Liver (tissue), 3 donors: Measurements from ENCODE around the gene DGKQ.

Source experiments
- EGR1 ChIP-seq, 2 donors: IDR thresholded peaks; 2 replicates each; pipeline ENCODE4 v1.6.1; 2016 to 2018; ENCODE audit warnings: antibody characterized with exemption in 2 of 2, low read depth in 2 of 2
- GABPA ChIP-seq, 2 donors: IDR thresholded peaks in 1 of 2; conservative IDR thresholded peaks in 1 of 2; 2 replicates each; pipeline ENCODE4 v1.6.1; 2016; ENCODE audit warnings: antibody characterized with exemption in 2 of 2, mild to moderate bottlenecking in 1 of 2, moderate library complexity in 1 of 2
- HNF4A ChIP-seq, 2 donors: conservative IDR thresholded peaks; 2 replicates each; pipeline ENCODE4 v1.6.1; 2016; ENCODE audit warnings: antibody characterized with exemption in 2 of 2, mild to moderate bottlenecking in 2 of 2
- JUND ChIP-seq, 2 donors: IDR thresholded peaks; 2 replicates each; pipeline ENCODE4 v1.6.1; 2016; ENCODE audit warnings: antibody characterized with exemption in 2 of 2
- MAX ChIP-seq: IDR thresholded peaks from 2 replicates; pipeline ENCODE4 v1.6.1; 2016; ENCODE audit warnings: antibody characterized with exemption
- RAD21 ChIP-seq, 2 donors: IDR thresholded peaks; 2 replicates each; pipeline ENCODE4 v1.6.1; 2016; ENCODE audit warnings: antibody characterized with exemption in 2 of 2, mild to moderate bottlenecking in 2 of 2
- REST ChIP-seq: IDR thresholded peaks from 2 replicates; pipeline ENCODE4 v1.6.1; 2016; ENCODE audit warnings: antibody characterized with exemption, mild to moderate bottlenecking
- TAF1 ChIP-seq: conservative IDR thresholded peaks from 2 replicates; pipeline ENCODE4 v1.6.1; 2016; ENCODE audit warnings: antibody characterized with exemption, mild to moderate bottlenecking
- YY1 ChIP-seq: IDR thresholded peaks from 2 replicates; pipeline ENCODE4 v1.6.1; 2016; ENCODE audit warnings: antibody characterized with exemption, mild to moderate bottlenecking
- ZBTB33 ChIP-seq: IDR thresholded peaks from 2 replicates; pipeline ENCODE4 v1.6.1; 2016; ENCODE audit warnings: antibody characterized with exemption
- TF ChIP-seq, protein P1 (sequence below): fragments of 150-350 bp; IDR thresholded peaks from 2 replicates; pipeline ENCODE4 v1.5.1; 2017; ENCODE audit warnings: improper control_type of control experiment, low read depth, low read length; ENCODE audit not compliant: missing input control
- TF ChIP-seq, protein P2 (sequence below): IDR thresholded peaks from 2 replicates; pipeline ENCODE4 v1.6.1; 2016; ENCODE audit warnings: antibody characterized with exemption
- donor health status: healthy.
- donor health status: healthy.

- TF ChIP-seq, protein P1, sequence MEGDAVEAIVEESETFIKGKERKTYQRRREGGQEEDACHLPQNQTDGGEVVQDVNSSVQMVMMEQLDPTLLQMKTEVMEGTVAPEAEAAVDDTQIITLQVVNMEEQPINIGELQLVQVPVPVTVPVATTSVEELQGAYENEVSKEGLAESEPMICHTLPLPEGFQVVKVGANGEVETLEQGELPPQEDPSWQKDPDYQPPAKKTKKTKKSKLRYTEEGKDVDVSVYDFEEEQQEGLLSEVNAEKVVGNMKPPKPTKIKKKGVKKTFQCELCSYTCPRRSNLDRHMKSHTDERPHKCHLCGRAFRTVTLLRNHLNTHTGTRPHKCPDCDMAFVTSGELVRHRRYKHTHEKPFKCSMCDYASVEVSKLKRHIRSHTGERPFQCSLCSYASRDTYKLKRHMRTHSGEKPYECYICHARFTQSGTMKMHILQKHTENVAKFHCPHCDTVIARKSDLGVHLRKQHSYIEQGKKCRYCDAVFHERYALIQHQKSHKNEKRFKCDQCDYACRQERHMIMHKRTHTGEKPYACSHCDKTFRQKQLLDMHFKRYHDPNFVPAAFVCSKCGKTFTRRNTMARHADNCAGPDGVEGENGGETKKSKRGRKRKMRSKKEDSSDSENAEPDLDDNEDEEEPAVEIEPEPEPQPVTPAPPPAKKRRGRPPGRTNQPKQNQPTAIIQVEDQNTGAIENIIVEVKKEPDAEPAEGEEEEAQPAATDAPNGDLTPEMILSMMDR = no peak
- TF ChIP-seq EGR1 (IDR thresholded peaks at IDR 0.05; ENCODE audit: low read depth in 2 of 2) = no peak
- no peak for TF ChIP-seq MAX
- no peak for TF ChIP-seq GABPA (IDR thresholded peaks at IDR 0.05 in 1 of 2, conservative IDR thresholded peaks at IDR 0.05 in 1 of 2)
- TF ChIP-seq ZBTB33 = no peak
- no peak for TF ChIP-seq RAD21 (IDR thresholded peaks at IDR 0.05)
- TF ChIP-seq, protein P2, sequence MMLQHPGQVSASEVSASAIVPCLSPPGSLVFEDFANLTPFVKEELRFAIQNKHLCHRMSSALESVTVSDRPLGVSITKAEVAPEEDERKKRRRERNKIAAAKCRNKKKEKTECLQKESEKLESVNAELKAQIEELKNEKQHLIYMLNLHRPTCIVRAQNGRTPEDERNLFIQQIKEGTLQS = no peak
- TF ChIP-seq REST = no peak
- TF ChIP-seq TAF1 = no peak
- no peak for TF ChIP-seq JUND (IDR thresholded peaks at IDR 0.05)
- no peak for TF ChIP-seq YY1
- TF ChIP-seq HNF4A (conservative IDR thresholded peaks at IDR 0.05) = no peak
These were observed 40.1 kb upstream of the DGKQ start for GRCh38 chr4:1013225-1014073.
